ENCODE results near the gene GBGT1.
A peak's percentile ranks its signal among the peaks of the same experiment; 100 is the strongest.

Gene GBGT1

DNA sequence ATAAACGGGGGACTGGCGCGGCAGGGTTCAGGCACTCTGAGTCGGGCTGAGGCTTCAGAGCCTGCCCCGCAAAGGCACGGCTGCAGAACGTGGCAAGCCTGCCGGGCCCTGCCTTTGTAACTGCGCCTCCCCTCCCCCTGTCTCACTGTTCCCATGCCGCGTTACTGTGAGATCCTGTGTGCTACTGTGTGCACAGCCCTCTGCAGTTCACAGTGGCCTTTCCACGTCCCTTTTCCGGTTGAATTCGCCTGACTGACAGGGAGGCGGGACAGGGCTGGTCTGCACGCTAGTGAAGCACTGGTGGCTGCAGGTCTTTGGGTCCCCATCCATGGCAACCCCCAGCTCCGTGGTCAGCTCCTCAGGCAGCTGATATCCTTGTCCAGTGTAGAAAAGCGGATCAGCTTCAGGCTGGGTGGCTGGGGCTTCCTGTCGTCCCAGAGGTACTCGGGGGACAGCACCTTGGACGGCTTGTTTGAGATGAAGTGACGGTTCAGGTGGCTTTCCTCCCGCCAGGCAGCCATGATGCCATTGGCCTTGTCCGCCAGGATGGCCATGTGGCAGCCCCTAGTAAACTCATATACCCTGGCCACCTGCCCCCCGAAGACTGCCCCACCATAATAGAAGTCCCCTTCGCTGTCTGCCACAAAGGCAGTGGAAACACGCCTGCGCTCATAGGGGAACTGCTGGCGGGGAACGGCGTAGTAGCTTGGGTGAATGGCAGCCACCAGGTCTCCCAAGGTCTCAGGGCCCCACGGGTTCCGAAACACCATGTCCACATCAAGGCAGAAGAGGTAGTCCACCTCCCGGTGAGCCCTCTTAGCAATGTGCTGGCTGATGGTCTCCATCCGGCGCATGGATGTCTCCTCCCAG lies 10.3 kb downstream of the GBGT1 start:
- H3K27ac ChIP-seq (ENCODE audit: low read depth, low read length), result no peak overlapping the region
- H3K4me3 ChIP-seq (ENCODE audit: low read length), result no peak overlapping the region
- H3K9ac ChIP-seq (ENCODE audit: low read length), result no peak overlapping the region

DNA sequence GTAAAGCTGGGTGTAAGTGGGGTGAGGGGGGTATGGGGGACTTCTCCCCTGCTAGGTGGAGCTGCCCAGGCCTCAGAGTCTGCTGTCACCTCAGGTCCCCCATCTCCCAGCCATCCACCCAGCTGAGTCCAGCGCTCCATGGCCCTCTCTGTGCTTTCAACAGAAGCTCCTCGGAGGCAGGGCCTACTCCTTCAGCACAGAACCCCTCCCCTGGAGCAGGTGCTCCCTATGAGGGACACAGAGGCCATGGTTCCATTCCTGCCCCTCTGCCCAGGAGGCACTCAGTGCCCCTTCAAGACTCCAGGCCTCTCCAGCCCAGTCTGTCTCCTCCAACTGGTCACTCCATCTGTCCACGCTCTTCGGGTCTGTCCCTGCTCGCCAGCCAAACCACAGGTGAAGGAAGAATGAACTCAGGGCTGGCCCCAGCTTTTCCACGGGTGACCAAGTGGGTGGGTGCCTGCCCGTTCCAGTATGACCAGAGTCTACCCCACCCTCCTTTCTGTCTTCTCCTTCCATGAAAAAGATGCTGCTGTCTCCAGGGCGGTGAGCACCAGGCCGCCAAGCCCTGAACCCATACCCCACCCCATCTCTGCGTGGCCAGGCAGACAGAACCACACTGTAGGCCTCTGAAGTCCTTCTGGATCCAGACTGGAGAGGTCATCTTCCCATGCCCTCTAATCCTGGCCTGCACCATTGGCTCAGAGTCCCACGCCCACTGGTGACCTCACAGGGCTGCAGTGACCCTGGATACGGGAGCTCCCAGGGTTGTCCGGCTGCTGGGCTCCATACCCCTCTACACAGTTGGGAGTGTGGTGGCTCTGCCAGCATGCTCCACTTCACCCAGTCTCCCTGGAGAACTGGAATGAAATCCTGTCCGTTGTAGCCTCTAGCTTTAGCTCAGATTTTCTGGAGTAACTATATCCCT lies 11.9 kb downstream of the GBGT1 start:
- no peak overlapping the region for H3K9ac ChIP-seq (ENCODE audit: low read length)
- peaks cover 14% of the 10 kb centered on the region for H3K4me1 ChIP-seq (ENCODE audit: control insufficient read depth, insufficient read depth, low read length)
- no peaks in the 10 kb centered on the region for H3K27me3 ChIP-seq (ENCODE audit: control insufficient read depth, insufficient read depth, low read length)
- no peak overlapping the region for H3K27ac ChIP-seq (ENCODE audit: low read depth, low read length)
- no peak overlapping the region for H3K4me3 ChIP-seq (ENCODE audit: low read length)
- no peaks in the 10 kb centered on the region for H3K36me3 ChIP-seq (ENCODE audit: control insufficient read depth, insufficient read depth, low read length)

More for the DNA sequence above, 10.3 kb downstream of the GBGT1 start:
- H3K4me1 ChIP-seq (ENCODE audit: control insufficient read depth, insufficient read depth, low read length), result peaks cover 5% of the 10 kb centered on the region
- H3K36me3 ChIP-seq (ENCODE audit: control insufficient read depth, insufficient read depth, low read length), result no peaks in the 10 kb centered on the region
- no peaks in the 10 kb centered on the region for H3K27me3 ChIP-seq (ENCODE audit: control insufficient read depth, insufficient read depth, low read length)

- Histone ChIP-seq H3K9ac (ENCODE audit: low read length) (no peak overlapping the region), H3K27me3 (ENCODE audit: control insufficient read depth, insufficient read depth, low read length) (no peaks in the 10 kb centered on the region), H3K36me3 (ENCODE audit: control insufficient read depth, insufficient read depth, low read length) (no peaks in the 10 kb centered on the region), H3K27ac (ENCODE audit: low read depth, low read length) (no peak overlapping the region), H3K4me3 (ENCODE audit: low read length) (no peak overlapping the region), H3K4me1 (ENCODE audit: control insufficient read depth, insufficient read depth, low read length) (peaks cover 14% of the 10 kb centered on the region)
These were observed 12.7 kb downstream of the GBGT1 start for GRCh38 chr9:133151041-133151440.

DNA sequence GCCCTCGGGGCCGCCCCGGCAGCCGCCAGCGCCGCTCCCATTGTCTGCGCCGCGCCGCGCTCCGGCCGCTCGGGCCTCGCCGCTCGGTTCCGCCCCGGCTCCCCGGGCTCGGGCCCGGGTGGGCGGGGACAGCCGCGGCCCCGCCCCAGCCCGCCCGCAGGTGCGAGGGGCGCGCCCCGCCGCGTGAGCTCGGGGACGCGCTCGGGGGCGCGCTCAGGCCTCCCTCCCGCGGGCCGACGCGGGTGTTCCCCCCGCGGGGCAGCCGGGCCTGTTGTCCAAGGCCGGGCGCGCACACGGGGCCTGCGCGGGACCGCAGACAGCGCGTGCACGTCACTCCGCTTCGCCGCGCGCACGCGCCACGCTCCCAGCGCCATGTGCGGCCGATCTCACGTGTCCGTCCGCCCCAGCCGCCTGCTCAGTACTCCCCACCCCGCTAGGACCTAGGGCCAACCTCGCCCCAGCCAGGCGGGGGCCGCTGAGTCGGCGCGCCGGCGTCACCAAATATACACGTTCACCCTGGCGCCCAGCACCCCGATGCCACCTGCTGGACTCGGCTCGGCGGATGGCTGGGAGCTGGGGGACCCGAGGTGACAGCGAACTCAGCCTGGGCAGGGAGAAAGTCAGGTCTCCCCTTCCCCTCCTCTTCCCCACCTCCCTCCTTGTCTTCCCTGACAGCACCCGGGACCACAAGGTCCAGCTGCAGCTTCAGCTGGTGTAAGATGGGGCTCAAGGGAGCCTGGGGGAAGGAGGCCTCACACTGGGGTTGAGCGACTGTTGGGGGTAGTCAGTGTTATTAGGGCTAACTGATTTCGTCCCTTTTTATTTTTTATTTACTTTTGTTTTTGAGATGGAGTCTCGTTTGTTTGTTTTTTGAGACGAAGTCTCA lies 14.3 kb downstream of the GBGT1 start:
- Histone ChIP-seq H3K27me3 (ENCODE audit: control insufficient read depth, insufficient read depth, low read length) (no peaks in the 10 kb centered on the region), H3K36me3 (ENCODE audit: control insufficient read depth, insufficient read depth, low read length) (no peaks in the 10 kb centered on the region), H3K9ac (ENCODE audit: low read length) (peak overlapping the region; percentile 63), H3K4me3 (ENCODE audit: low read length) (peak overlapping the region; percentile 96), H3K4me1 (ENCODE audit: control insufficient read depth, insufficient read depth, low read length) (peaks cover 19% of the 10 kb centered on the region), H3K27ac (ENCODE audit: low read depth, low read length) (peak overlapping the region; percentile 81)

GRCh38 chr9:133148199-133149129 lies 15.2 kb downstream of the GBGT1 start:
- Histone ChIP-seq H3K4me1 (ENCODE audit: control insufficient read depth, insufficient read depth, low read length) (peaks cover 25% of the 10 kb centered on the region), H3K9ac (ENCODE audit: low read length) (peak overlapping the region; percentile 92), H3K27ac (ENCODE audit: low read depth, low read length) (peak overlapping the region; percentile 81), H3K27me3 (ENCODE audit: control insufficient read depth, insufficient read depth, low read length) (no peaks in the 10 kb centered on the region), H3K36me3 (ENCODE audit: control insufficient read depth, insufficient read depth, low read length) (no peaks in the 10 kb centered on the region), H3K4me3 (ENCODE audit: low read length) (peak overlapping the region; percentile 96)

DNA sequence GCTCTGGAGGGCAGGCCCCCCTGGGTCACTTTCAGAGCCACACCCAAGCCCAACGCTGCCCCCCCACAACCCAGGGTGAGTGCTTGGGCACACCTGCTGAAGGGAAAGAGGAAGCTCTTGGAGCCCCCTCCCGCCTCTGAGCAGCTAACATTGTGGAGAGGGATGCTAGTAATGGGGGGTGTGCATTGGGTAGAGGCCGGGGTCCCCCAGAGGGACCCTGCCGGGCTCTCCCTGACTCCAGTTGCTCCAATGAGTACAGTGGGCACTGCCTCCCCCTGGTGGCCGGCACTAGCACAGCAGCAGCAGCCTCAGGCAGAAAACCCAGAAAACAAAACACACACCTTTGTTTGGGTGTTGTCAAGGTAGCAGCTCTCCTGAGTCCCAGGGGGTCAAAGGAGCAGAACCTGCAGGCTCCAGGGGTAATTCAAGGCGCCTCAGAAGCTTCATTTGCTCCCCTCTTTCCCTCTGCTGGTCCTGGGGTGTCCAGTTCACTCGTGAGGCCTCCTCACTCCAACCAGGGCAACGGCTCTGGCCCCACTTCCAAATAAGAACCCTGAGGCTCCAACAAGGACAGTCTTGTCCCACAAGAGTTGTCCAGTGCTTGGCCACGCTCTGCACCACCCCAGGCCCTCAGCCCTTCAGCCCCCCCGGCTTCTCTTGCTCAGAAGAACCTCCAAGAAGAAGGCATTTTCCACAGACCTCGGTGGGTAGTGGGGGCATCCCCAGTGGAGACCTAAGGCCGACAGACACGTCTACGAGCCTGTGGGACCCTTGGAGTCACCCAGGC lies 16.1 kb downstream of the GBGT1 start:
- Histone ChIP-seq H3K4me3 (ENCODE audit: low read length) (peak overlapping the region; percentile 96), H3K27me3 (ENCODE audit: control insufficient read depth, insufficient read depth, low read length) (no peaks in the 10 kb centered on the region), H3K4me1 (ENCODE audit: control insufficient read depth, insufficient read depth, low read length) (peaks cover 25% of the 10 kb centered on the region), H3K36me3 (ENCODE audit: control insufficient read depth, insufficient read depth, low read length) (no peaks in the 10 kb centered on the region), H3K27ac (ENCODE audit: low read depth, low read length) (peak overlapping the region; percentile 81), H3K9ac (ENCODE audit: low read length) (peak overlapping the region; percentile 51)

DNA sequence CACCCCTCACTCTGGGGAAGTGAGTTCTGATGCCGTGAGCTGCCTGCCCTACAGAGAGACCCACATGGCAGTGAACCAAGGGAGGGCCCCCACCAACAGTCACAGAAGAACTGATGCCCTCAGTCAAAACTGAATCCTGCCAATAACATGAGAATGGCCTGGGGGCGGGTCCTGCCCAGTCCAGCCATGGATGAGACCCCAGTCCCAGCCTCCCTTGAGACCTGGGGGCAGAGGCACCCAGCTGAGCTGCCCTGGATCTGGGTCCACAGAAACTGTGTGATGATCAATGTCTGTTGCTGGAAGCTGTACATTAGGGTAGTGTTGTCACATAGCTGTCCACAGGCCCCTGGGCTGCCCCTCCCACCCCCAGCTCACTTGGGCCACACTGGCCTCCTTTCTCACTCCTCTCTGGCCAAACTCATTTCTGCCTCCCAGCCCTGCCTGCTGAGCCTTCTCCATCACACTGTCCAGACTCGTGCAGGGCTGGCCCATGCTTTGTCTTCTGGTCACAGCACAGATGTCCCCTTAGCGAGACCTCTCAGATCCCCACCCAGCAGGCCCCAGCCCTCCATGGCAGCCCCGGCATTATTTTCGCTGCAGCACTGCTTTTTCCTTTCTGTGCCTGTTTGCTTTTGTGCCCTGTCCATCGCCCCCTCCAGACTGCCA lies 16.8 kb downstream of the GBGT1 start:
- H3K9ac ChIP-seq (ENCODE audit: low read length), result no peak overlapping the region
- no peaks in the 10 kb centered on the region for H3K36me3 ChIP-seq (ENCODE audit: control insufficient read depth, insufficient read depth, low read length)
- no peaks in the 10 kb centered on the region for H3K27me3 ChIP-seq (ENCODE audit: control insufficient read depth, insufficient read depth, low read length)
- H3K4me3 ChIP-seq (ENCODE audit: low read length), result peak overlapping the region; percentile 96
- H3K27ac ChIP-seq (ENCODE audit: low read depth, low read length), result no peak overlapping the region
- H3K4me1 ChIP-seq (ENCODE audit: control insufficient read depth, insufficient read depth, low read length), result peaks cover 25% of the 10 kb centered on the region

- peaks cover 25% of the 10 kb centered on the region for H3K4me1 ChIP-seq (ENCODE audit: control insufficient read depth, insufficient read depth, low read length)
- H3K36me3 ChIP-seq (ENCODE audit: control insufficient read depth, insufficient read depth, low read length), result no peaks in the 10 kb centered on the region
- H3K4me3 ChIP-seq (ENCODE audit: low read length), result peak overlapping the region; percentile 58
- H3K27me3 ChIP-seq (ENCODE audit: control insufficient read depth, insufficient read depth, low read length), result no peaks in the 10 kb centered on the region
- peak overlapping the region; percentile 11 for H3K27ac ChIP-seq (ENCODE audit: low read depth, low read length)
- H3K9ac ChIP-seq (ENCODE audit: low read length), result peak overlapping the region; percentile 45
These were observed 18.5 kb downstream of the GBGT1 start for GRCh38 chr9:133144904-133145851.

DNA sequence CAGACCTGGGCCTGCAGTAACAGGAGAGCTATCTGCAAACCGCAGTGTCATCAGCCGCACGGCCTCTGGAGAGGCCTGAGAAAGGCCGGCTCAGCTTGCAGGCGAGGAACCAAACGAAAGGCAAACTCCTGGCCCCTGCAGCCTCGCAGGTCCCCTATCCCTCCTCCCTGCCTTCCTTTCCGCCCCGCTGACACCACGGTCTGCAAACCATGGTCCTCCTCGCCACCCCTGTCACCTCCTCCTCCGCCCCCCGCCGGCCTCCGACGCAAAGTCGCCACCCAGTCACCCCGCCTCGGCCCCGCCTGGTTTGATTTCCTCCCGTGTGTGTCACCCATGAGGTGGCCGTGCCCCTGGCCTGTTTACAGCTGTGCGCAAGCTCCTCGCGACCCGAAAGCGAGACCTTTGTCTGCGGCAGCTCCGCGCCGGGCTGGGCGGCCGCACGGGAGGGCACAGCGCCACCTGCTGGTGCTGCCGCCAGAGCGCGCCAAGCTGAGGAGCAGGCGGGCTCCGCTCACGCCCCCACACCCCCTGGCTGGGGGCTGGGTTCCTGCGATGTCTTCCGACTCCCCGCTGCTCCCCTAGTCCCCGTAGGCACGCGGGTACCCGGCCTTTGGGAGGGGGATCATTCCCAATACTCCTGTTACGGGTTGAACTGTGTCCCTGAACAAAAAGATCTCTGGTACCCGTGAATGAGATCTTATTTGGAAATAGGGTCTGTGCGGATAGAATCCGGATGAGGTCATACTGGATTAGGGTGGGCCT lies 19.4 kb downstream of the GBGT1 start:
- peak overlapping the region; percentile 47 for H3K27ac ChIP-seq (ENCODE audit: low read depth, low read length)
- H3K36me3 ChIP-seq (ENCODE audit: control insufficient read depth, insufficient read depth, low read length), result no peaks in the 10 kb centered on the region
- H3K9ac ChIP-seq (ENCODE audit: low read length), result peak overlapping the region; percentile 45
- peak overlapping the region; percentile 58 for H3K4me3 ChIP-seq (ENCODE audit: low read length)
- H3K27me3 ChIP-seq (ENCODE audit: control insufficient read depth, insufficient read depth, low read length), result no peaks in the 10 kb centered on the region
- peaks cover 22% of the 10 kb centered on the region for H3K4me1 ChIP-seq (ENCODE audit: control insufficient read depth, insufficient read depth, low read length)

Data from rectal smooth muscle tissue (tissue), 1 donor.